Suppressor macrophage (primary cell): ENCODE results near the gene ELANE.

Experiments
- DNase-seq, 4 experiments: peaks; one replicate each; pipeline ENCODE4 v3.0.0-alpha.2; 2020 to 2022

ELANE gene

GRCh38 chr19:899336-900042 is 47.4 kb downstream of the ELANE start:
- no peak for DNase-seq

GRCh38 chr19:900043-900301 is 47.9 kb downstream of the ELANE start:
- no peak for DNase-seq

GRCh38 chr19:900302-901111 is 48.4 kb downstream of the ELANE start:
- DNase-seq = no peak

GRCh38 chr19:901216-902092 is 49.4 kb downstream of the ELANE start:
- no peak for DNase-seq

GRCh38 chr19:902093-902370 is 49.9 kb downstream of the ELANE start:
- no peak for DNase-seq

- DNase-seq = no peak
Measured at GRCh38 chr19:902446-903226, 50.5 kb downstream of the ELANE start.

GRCh38 chr19:903266-903797 is 51.2 kb downstream of the ELANE start:
- DNase-seq = no peak

GRCh38 chr19:904545-904944 is 52.4 kb downstream of the ELANE start:
- no peak for DNase-seq
